Bronchial epithelial cell (primary cell): ENCODE data around the gene GABRA1. TPM values are rescaled to one million over a fixed set of nuclear protein-coding genes. Genes with fewer than 3 reads are reported as not detected.

Experiments
- DNase-seq: peaks from one replicate; pipeline ENCODE4 v3.0.0-alpha.2; 2010; ENCODE audit warnings: low read depth
- FAIRE-seq: peaks from 2 replicates; lab custom pipeline; 2011; peaks lifted over from hg19 to GRCh38; lab: Jason Lieb, UNC
- H3K27me3 ChIP-seq: 2 replicates; pipeline ENCODE4 v1.5.1; 2011; ENCODE audit warnings: low read length; ENCODE audit not compliant: control insufficient read depth, insufficient read depth
- H3K36me3 ChIP-seq: 2 replicates; pipeline ENCODE4 v1.5.1; 2011; ENCODE audit warnings: low read length; ENCODE audit not compliant: control insufficient read depth, insufficient read depth
- H3K4me3 ChIP-seq: 2 replicates; pipeline ENCODE4 v1.5.1; 2011; ENCODE audit warnings: mild to moderate bottlenecking, low read depth, low read length, control low read depth
- CTCF ChIP-seq: IDR thresholded peaks from 2 replicates; pipeline ENCODE4 v1.5.1; 2011; ENCODE audit warnings: mild to moderate bottlenecking, moderate library complexity, low read length, control low read depth, inconsistent platforms; ENCODE audit not compliant: insufficient read depth, severe bottlenecking
- total RNA-seq: library from RNA; depleted of rRNA; stranded (reverse); fragments of >200 nt; gene quantifications from 2 replicates; pipeline ENCODE4 v1.2.1, GENCODE V29; 2014

The GABRA1 gene
- total RNA-seq, 1 donor from 2014 or later: not detected

- H3K36me3 ChIP-seq: no peaks in the 10 kb centered on the region
- no peak for TF ChIP-seq CTCF
- FAIRE-seq (no peak), DNase-seq (no peak)
- no peak overlapping the region for H3K4me3 ChIP-seq
- H3K27me3 ChIP-seq: no peaks in the 10 kb centered on the region
Measured at GRCh38 chr5:161925960-161926359, 78.0 kb downstream of the GABRA1 start.

GRCh38 chr5:161934486-161934885 lies 86.6 kb downstream of the GABRA1 start:
- Histone ChIP-seq H3K4me3 (no peak overlapping the region), H3K36me3 (no peaks in the 10 kb centered on the region), H3K27me3 (no peaks in the 10 kb centered on the region)
- no peak for DNase-seq
- no peak for FAIRE-seq
- no peak for TF ChIP-seq CTCF

- no peak for FAIRE-seq
- Histone ChIP-seq H3K4me3 (no peak overlapping the region), H3K27me3 (no peaks in the 10 kb centered on the region), H3K36me3 (no peaks in the 10 kb centered on the region)
- DNase-seq: no peak
- TF ChIP-seq CTCF: no peak
Measured at GRCh38 chr5:161944974-161945373, 97.1 kb downstream of the GABRA1 start.

- FAIRE-seq (no peak), DNase-seq (no peak)
- H3K36me3 ChIP-seq: no peaks in the 10 kb centered on the region
- no peaks in the 10 kb centered on the region for H3K27me3 ChIP-seq
- TF ChIP-seq CTCF: no peak
- no peak overlapping the region for H3K4me3 ChIP-seq
Measured at GRCh38 chr5:161946911-161947310, 99.0 kb downstream of the GABRA1 start.

Other genes with a start within 250 kb of the GABRA1 start
- not detected in 2 replicates for gene GABRA6, start 162.4 kb upstream of the GABRA1 start, total RNA-seq
- gene GABRG2, start 219.7 kb downstream of the GABRA1 start, total RNA-seq: not detected in 2 replicates